ENCODE data around the gene KIF21B. TPM values are rescaled to one million over a fixed set of nuclear protein-coding genes. Genes with fewer than 3 reads are reported as not detected.

KIF21B gene
- total and polyA plus RNA-seq, 2 of the 8 experiments (the other 6 are each of a cell fraction or from before 2014, with no cell fraction given) = 10.8 to 26.5 TPM

DNA sequence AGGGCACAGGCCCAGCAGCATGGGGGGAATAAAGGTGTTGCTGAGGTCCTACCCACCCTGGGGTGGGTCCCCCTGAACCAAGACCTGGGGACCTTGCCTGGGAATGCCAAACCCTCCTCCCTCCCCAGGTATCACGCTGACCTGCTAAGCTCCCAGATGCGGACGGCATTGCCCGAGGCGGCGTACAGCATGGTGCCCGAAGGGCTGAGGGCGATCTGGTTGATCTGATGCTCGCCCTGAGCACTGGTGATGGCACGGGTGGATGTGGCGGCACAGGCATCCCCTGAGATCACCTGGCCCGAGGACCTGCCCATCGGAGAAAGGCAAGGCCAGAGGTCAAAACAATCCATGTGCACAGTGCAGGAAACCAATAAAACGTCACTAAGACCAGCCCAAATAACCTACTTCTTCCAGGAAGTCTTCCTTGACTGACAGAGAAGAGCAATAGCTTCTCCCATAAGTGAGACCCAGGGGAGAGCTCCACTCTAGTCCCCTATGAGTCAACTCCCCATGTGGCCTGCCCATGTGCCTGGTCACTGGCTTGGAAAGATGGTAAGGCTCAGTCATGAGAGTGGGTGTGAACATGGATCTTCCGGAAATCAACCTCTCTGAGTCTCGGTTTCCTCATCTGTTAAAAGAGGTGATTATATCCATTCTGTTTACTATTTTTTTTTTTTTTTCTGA lies 46.3 kb downstream of the KIF21B start (continued):
- TF ChIP-seq, protein P1, sequence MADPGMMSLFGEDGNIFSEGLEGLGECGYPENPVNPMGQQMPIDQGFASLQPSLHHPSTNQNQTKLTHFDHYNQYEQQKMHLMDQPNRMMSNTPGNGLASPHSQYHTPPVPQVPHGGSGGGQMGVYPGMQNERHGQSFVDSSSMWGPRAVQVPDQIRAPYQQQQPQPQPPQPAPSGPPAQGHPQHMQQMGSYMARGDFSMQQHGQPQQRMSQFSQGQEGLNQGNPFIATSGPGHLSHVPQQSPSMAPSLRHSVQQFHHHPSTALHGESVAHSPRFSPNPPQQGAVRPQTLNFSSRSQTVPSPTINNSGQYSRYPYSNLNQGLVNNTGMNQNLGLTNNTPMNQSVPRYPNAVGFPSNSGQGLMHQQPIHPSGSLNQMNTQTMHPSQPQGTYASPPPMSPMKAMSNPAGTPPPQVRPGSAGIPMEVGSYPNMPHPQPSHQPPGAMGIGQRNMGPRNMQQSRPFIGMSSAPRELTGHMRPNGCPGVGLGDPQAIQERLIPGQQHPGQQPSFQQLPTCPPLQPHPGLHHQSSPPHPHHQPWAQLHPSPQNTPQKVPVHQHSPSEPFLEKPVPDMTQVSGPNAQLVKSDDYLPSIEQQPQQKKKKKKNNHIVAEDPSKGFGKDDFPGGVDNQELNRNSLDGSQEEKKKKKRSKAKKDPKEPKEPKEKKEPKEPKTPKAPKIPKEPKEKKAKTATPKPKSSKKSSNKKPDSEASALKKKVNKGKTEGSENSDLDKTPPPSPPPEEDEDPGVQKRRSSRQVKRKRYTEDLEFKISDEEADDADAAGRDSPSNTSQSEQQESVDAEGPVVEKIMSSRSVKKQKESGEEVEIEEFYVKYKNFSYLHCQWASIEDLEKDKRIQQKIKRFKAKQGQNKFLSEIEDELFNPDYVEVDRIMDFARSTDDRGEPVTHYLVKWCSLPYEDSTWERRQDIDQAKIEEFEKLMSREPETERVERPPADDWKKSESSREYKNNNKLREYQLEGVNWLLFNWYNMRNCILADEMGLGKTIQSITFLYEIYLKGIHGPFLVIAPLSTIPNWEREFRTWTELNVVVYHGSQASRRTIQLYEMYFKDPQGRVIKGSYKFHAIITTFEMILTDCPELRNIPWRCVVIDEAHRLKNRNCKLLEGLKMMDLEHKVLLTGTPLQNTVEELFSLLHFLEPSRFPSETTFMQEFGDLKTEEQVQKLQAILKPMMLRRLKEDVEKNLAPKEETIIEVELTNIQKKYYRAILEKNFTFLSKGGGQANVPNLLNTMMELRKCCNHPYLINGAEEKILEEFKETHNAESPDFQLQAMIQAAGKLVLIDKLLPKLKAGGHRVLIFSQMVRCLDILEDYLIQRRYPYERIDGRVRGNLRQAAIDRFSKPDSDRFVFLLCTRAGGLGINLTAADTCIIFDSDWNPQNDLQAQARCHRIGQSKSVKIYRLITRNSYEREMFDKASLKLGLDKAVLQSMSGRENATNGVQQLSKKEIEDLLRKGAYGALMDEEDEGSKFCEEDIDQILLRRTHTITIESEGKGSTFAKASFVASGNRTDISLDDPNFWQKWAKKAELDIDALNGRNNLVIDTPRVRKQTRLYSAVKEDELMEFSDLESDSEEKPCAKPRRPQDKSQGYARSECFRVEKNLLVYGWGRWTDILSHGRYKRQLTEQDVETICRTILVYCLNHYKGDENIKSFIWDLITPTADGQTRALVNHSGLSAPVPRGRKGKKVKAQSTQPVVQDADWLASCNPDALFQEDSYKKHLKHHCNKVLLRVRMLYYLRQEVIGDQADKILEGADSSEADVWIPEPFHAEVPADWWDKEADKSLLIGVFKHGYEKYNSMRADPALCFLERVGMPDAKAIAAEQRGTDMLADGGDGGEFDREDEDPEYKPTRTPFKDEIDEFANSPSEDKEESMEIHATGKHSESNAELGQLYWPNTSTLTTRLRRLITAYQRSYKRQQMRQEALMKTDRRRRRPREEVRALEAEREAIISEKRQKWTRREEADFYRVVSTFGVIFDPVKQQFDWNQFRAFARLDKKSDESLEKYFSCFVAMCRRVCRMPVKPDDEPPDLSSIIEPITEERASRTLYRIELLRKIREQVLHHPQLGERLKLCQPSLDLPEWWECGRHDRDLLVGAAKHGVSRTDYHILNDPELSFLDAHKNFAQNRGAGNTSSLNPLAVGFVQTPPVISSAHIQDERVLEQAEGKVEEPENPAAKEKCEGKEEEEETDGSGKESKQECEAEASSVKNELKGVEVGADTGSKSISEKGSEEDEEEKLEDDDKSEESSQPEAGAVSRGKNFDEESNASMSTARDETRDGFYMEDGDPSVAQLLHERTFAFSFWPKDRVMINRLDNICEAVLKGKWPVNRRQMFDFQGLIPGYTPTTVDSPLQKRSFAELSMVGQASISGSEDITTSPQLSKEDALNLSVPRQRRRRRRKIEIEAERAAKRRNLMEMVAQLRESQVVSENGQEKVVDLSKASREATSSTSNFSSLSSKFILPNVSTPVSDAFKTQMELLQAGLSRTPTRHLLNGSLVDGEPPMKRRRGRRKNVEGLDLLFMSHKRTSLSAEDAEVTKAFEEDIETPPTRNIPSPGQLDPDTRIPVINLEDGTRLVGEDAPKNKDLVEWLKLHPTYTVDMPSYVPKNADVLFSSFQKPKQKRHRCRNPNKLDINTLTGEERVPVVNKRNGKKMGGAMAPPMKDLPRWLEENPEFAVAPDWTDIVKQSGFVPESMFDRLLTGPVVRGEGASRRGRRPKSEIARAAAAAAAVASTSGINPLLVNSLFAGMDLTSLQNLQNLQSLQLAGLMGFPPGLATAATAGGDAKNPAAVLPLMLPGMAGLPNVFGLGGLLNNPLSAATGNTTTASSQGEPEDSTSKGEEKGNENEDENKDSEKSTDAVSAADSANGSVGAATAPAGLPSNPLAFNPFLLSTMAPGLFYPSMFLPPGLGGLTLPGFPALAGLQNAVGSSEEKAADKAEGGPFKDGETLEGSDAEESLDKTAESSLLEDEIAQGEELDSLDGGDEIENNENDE (IDR thresholded peaks at IDR 0.05; ENCODE audit: insufficient replicate concordance, low read length) = no peak
- no peak for TF ChIP-seq JUN (IDR thresholded peaks at IDR 0.05; ENCODE audit: low read depth, low read length)
- no peak for TF ChIP-seq SP4 (IDR thresholded peaks at IDR 0.05; ENCODE audit: low read length)
- no peak for TF ChIP-seq BACH1 (IDR thresholded peaks at IDR 0.05; ENCODE audit: low read length)
